Fibroblast of lung (primary cell): ENCODE measurements around the gene HEG1.

Experiments
- CTCF ChIP-seq, 2 donors: IDR thresholded peaks in 1 of 2; conservative IDR thresholded peaks in 1 of 2; 1 replicate in 1 of 2; 2 replicates in 1 of 2; pipeline ENCODE4 v1.5.1; 2011 to 2012; ENCODE audit warnings: low read length in 2 of 2, control low read depth in 1 of 2, inconsistent platforms in 1 of 2, low read depth in 1 of 2, mild to moderate bottlenecking in 1 of 2
- EZH2 ChIP-seq: IDR thresholded peaks from 2 replicates; pipeline ENCODE4 v1.5.1; 2012; ENCODE audit warnings: low read length, control low read depth, mild to moderate bottlenecking; ENCODE audit errors: missing control alignments

- no peak for TF ChIP-seq CTCF (conservative IDR thresholded peaks at IDR 0.05 in 1 of 2, IDR thresholded peaks at IDR 0.05 in 1 of 2; ENCODE audit: low read depth in 1 of 2, low read length in 2 of 2)
- no peak for TF ChIP-seq EZH2
These were observed 120.5 kb downstream of the HEG1 start for GRCh38 chr3:124935264-124935663.
